Nephron (organoid): ENCODE results near the gene DNMT1.
"Not testable (repeated sequence)": the region's sequence is repeated elsewhere in the genome, so short reads cannot be mapped to it uniquely, and the experiment has no call there.

Source experiments
- H3K27ac Mint-ChIP-seq, 3 experiments: 2 replicates each; pipeline ENCODE4 v1.8.0; 2020; ENCODE audit warnings: mixed read lengths in 3 of 3, mild to moderate bottlenecking in 2 of 3, moderate library complexity in 1 of 3
- H3K27me3 Mint-ChIP-seq: 2 replicates; pipeline ENCODE4 v1.8.0; 2021; ENCODE audit warnings: low read depth, mild to moderate bottlenecking, moderate library complexity, mixed read lengths
- H3K36me3 Mint-ChIP-seq: 2 replicates; pipeline ENCODE4 v1.8.0; 2020; ENCODE audit warnings: low read depth, mixed read lengths
- H3K4me1 Mint-ChIP-seq: 2 replicates; pipeline ENCODE4 v1.8.0; 2020; ENCODE audit warnings: mixed read lengths
- H3K4me3 Mint-ChIP-seq, 3 experiments: 2 replicates each; pipeline ENCODE4 v1.8.0; 2020; ENCODE audit warnings: mild to moderate bottlenecking in 3 of 3, mixed read lengths in 3 of 3, moderate library complexity in 2 of 3
- H3K9me3 Mint-ChIP-seq: 2 replicates; pipeline ENCODE4 v1.8.0; 2020; ENCODE audit warnings: mixed read lengths
- CTCF ChIP-seq, 3 experiments: fragments of 200-600 bp; sonication (generic); IDR thresholded peaks; one replicate each; pipeline ENCODE4 v1.5.0; 2021; ENCODE audit warnings: antibody characterized with exemption in 3 of 3; ENCODE audit not compliant: unreplicated experiment in 3 of 3

Gene DNMT1

GRCh38 chr19:10173527-10173926 lies 21.2 kb downstream of the DNMT1 start:
- H3K4me1 Mint-ChIP-seq = no peaks in the 10 kb centered on the region
- no peaks in the 10 kb centered on the region for H3K27me3 Mint-ChIP-seq
- peaks cover 58% of the 10 kb centered on the region for H3K36me3 Mint-ChIP-seq
- H3K9me3 Mint-ChIP-seq = no peaks in the 10 kb centered on the region
- H3K27ac Mint-ChIP-seq = no peak overlapping the region
- TF ChIP-seq CTCF (IDR thresholded peaks at IDR 0.05; ENCODE audit: unreplicated experiment in 3 of 3) = no peak
- H3K4me3 Mint-ChIP-seq = no peak overlapping the region

GRCh38 chr19:10168386-10168948 lies 26.3 kb downstream of the DNMT1 start:
- H3K27ac Mint-ChIP-seq = no peak overlapping the region
- H3K4me3 Mint-ChIP-seq = no peak overlapping the region
- H3K9me3 Mint-ChIP-seq = no peaks in the 10 kb centered on the region
- H3K27me3 Mint-ChIP-seq = no peaks in the 10 kb centered on the region
- H3K4me1 Mint-ChIP-seq = no peaks in the 10 kb centered on the region
- no peak for TF ChIP-seq CTCF (IDR thresholded peaks at IDR 0.05; ENCODE audit: unreplicated experiment in 3 of 3)
- peaks cover 40% of the 10 kb centered on the region for H3K36me3 Mint-ChIP-seq

- Mint-ChIP-seq H3K36me3 (peaks cover 37% of the 10 kb centered on the region), H3K27me3 (no peaks in the 10 kb centered on the region), H3K4me3 (no peak overlapping the region), H3K27ac (no peak overlapping the region), H3K4me1 (no peaks in the 10 kb centered on the region), H3K9me3 (no peaks in the 10 kb centered on the region)
- no peak for TF ChIP-seq CTCF (IDR thresholded peaks at IDR 0.05; ENCODE audit: unreplicated experiment in 3 of 3)
Observed at GRCh38 chr19:10167459-10167858, 27.3 kb downstream of the DNMT1 start.

- not testable (repeated sequence) for H3K4me3 Mint-ChIP-seq
- peaks cover 36% of the 10 kb centered on the region for H3K36me3 Mint-ChIP-seq
Observed at GRCh38 chr19:10166501-10166900, 28.3 kb downstream of the DNMT1 start.

GRCh38 chr19:10166046-10166445 lies 28.7 kb downstream of the DNMT1 start:
- TF ChIP-seq CTCF (IDR thresholded peaks at IDR 0.05; ENCODE audit: unreplicated experiment in 3 of 3) = no peak
- H3K27ac Mint-ChIP-seq = no peak overlapping the region
- H3K4me1 Mint-ChIP-seq = no peaks in the 10 kb centered on the region
- no peak overlapping the region for H3K4me3 Mint-ChIP-seq
- peaks cover 38% of the 10 kb centered on the region for H3K36me3 Mint-ChIP-seq
- H3K27me3 Mint-ChIP-seq = no peaks in the 10 kb centered on the region
- no peaks in the 10 kb centered on the region for H3K9me3 Mint-ChIP-seq

More at GRCh38 chr19:10166501-10166900, 28.3 kb downstream of the DNMT1 start:
- not testable (repeated sequence) for H3K9me3 Mint-ChIP-seq, H3K4me1 Mint-ChIP-seq, H3K27ac Mint-ChIP-seq, H3K27me3 Mint-ChIP-seq

- no peak for TF ChIP-seq CTCF (IDR thresholded peaks at IDR 0.05; ENCODE audit: unreplicated experiment in 3 of 3)
- H3K4me3 Mint-ChIP-seq = no peak overlapping the region
- no peaks in the 10 kb centered on the region for H3K4me1 Mint-ChIP-seq
- no peak overlapping the region for H3K27ac Mint-ChIP-seq
- H3K36me3 Mint-ChIP-seq = peaks cover 46% of the 10 kb centered on the region
- no peaks in the 10 kb centered on the region for H3K27me3 Mint-ChIP-seq
- H3K9me3 Mint-ChIP-seq = no peaks in the 10 kb centered on the region
Observed at GRCh38 chr19:10163536-10163935, 31.2 kb downstream of the DNMT1 start.
